ENCODE measurements around the gene TMEM35A. TPM values are rescaled to one million over a fixed set of nuclear protein-coding genes. Genes with fewer than 3 reads are reported as not detected.

The TMEM35A gene
- total RNA-seq, 1 donor = not detected

Other genes with a start within 250 kb of the TMEM35A start
- gene NOX1, start 204.5 kb upstream of the TMEM35A start, total RNA-seq = not detected
- under 0.01 TPM for gene XKRX, start 150.0 kb upstream of the TMEM35A start, total RNA-seq
- not detected for gene ARL13A, start 109.2 kb upstream of the TMEM35A start, total RNA-seq
- gene TRMT2B, start 26.8 kb upstream of the TMEM35A start, total RNA-seq = 17.0 TPM
- gene CENPI, start 19.3 kb downstream of the TMEM35A start, total RNA-seq = 1.9 TPM
- gene DRP2, start 140.9 kb downstream of the TMEM35A start, total RNA-seq = under 0.01 TPM
- under 0.01 TPM for gene TAF7L, start 212.5 kb downstream of the TMEM35A start, total RNA-seq